GM12872 (cell line): ENCODE measurements around the gene SLC46A3.

Source experiments
- CTCF ChIP-seq: IDR thresholded peaks from 3 replicates; pipeline ENCODE4 v1.5.1; 2011; ENCODE audit warnings: low read depth, mild to moderate bottlenecking, low read length, moderate library complexity; ENCODE audit not compliant: insufficient read depth

SLC46A3 gene

GRCh38 chr13:28654276-28654675 is 64.5 kb downstream of the SLC46A3 start:
- no peak for TF ChIP-seq CTCF

DNA sequence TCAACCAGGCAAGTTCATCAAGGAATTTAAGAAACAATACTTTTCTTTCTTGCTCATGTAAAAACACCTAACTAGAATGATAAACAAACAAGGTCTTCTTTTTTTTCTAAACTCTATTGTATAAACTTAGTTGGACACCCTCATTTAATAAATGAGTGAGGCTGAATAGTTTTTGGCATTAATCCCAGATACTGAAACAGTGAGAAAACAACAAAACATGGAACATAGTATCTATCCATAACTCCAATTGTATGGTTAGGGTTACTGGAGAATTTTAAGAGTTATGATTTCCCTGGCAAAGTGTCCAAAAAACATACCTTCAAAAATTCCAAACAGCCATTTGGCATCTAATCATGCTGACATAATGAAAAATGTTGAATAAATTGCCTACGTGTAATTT is 65.7 kb downstream of the SLC46A3 start:
- TF ChIP-seq CTCF: no peak

- no peak for TF ChIP-seq CTCF
These were observed 66.9 kb downstream of the SLC46A3 start for GRCh38 chr13:28651810-28652401.

GRCh38 chr13:28650284-28650683 is 68.5 kb downstream of the SLC46A3 start:
- TF ChIP-seq CTCF: no peak
